OCI-M1 (cell line): ENCODE results near the gene FAF1.
"Not testable (repeated sequence)": the region's sequence is repeated elsewhere in the genome, so short reads cannot be mapped to it uniquely, and the experiment has no call there.

Experiments used
- DNase-seq: peaks from one replicate; lab custom pipeline; 2025; lab: John Stamatoyannopoulos, UW

FAF1 gene

GRCh38 chr1:50775740-50776139, 184.3 kb downstream of the FAF1 start:
- DNase-seq = no peak

- peak; percentile 77 for DNase-seq
Measured at GRCh38 chr1:50774759-50775351, 185.2 kb downstream of the FAF1 start.

- no peak for DNase-seq
Measured at GRCh38 chr1:50766688-50767087, 193.4 kb downstream of the FAF1 start.

GRCh38 chr1:50756543-50756942, 203.5 kb downstream of the FAF1 start:
- DNase-seq = not testable (repeated sequence)

- peak; percentile 7 for DNase-seq
Measured at GRCh38 chr1:50754764-50755163, 205.3 kb downstream of the FAF1 start.

- DNase-seq = peak; percentile 49
Measured at GRCh38 chr1:50750021-50750619, 209.9 kb downstream of the FAF1 start.

GRCh38 chr1:50747394-50747793, 212.7 kb downstream of the FAF1 start:
- no peak for DNase-seq

GRCh38 chr1:50742523-50742922, 217.5 kb downstream of the FAF1 start:
- DNase-seq = no peak

- DNase-seq = no peak
Measured at GRCh38 chr1:50739125-50739524, 220.9 kb downstream of the FAF1 start.

GRCh38 chr1:50735443-50735842, 224.6 kb downstream of the FAF1 start:
- peak; percentile 52 for DNase-seq

GRCh38 chr1:50727578-50727977, 232.5 kb downstream of the FAF1 start:
- not testable (repeated sequence) for DNase-seq

GRCh38 chr1:50724626-50725286, 235.3 kb downstream of the FAF1 start:
- peak; percentile 14 for DNase-seq

GRCh38 chr1:50720457-50721053, 239.5 kb downstream of the FAF1 start:
- peak; percentile 45 for DNase-seq

- no peak for DNase-seq
Measured at GRCh38 chr1:50719126-50719525, 240.9 kb downstream of the FAF1 start.

- DNase-seq = no peak
Measured at GRCh38 chr1:50717327-50717726, 242.7 kb downstream of the FAF1 start.

- not testable (repeated sequence) for DNase-seq
Measured at GRCh38 chr1:50716455-50716854, 243.6 kb downstream of the FAF1 start.

- DNase-seq = no peak
Measured at GRCh38 chr1:50710099-50710498, 250.0 kb downstream of the FAF1 start.

- no peak for DNase-seq
Measured at GRCh38 chr1:50707824-50708223, 252.2 kb downstream of the FAF1 start.

GRCh38 chr1:50705699-50706098, 254.4 kb downstream of the FAF1 start:
- no peak for DNase-seq

GRCh38 chr1:50705041-50705440, 255.0 kb downstream of the FAF1 start:
- no peak for DNase-seq

GRCh38 chr1:50704126-50704525, 255.9 kb downstream of the FAF1 start:
- DNase-seq = peak; percentile 73

GRCh38 chr1:50703240-50703639, 256.8 kb downstream of the FAF1 start:
- DNase-seq = no peak

GRCh38 chr1:50702395-50702794, 257.7 kb downstream of the FAF1 start:
- no peak for DNase-seq
